Muscle layer of duodenum (tissue), 2 donors: ENCODE data around the gene PDP2.

Experiments
- H3K27ac ChIP-seq: one replicate; pipeline ENCODE4 v1.7.0; 2013; ENCODE audit warnings: mild to moderate bottlenecking, low read length
- H3K27me3 ChIP-seq: one replicate; pipeline ENCODE4 v1.7.0; 2013; ENCODE audit warnings: low read depth, mild to moderate bottlenecking, control low read depth, low read length
- H3K36me3 ChIP-seq, 2 donors: one replicate each; pipeline ENCODE4 v1.7.0; 2013; ENCODE audit warnings: low read length in 2 of 2, control low read depth in 1 of 2, mild to moderate bottlenecking in 1 of 2; ENCODE audit not compliant: insufficient read depth in 2 of 2, control insufficient read depth in 1 of 2
- H3K4me1 ChIP-seq, 2 donors: one replicate each; pipeline ENCODE4 v1.7.0; 2013; ENCODE audit warnings: low read length in 2 of 2, mild to moderate bottlenecking in 2 of 2, control low read depth in 1 of 2, moderate library complexity in 1 of 2; ENCODE audit not compliant: insufficient read depth in 2 of 2, control insufficient read depth in 1 of 2
- H3K4me3 ChIP-seq, 2 donors: one replicate each; pipeline ENCODE4 v1.7.0; 2013; ENCODE audit warnings: low read length in 2 of 2, low read depth in 1 of 2, mild to moderate bottlenecking in 1 of 2
- H3K9me3 ChIP-seq, 2 donors: one replicate each; pipeline ENCODE4 v1.7.0; 2013; ENCODE audit warnings: low read length in 2 of 2, control low read depth in 1 of 2, mild to moderate bottlenecking in 1 of 2; ENCODE audit not compliant: control insufficient read depth in 1 of 2
- donor health status: healthy.

Gene PDP2

GRCh38 chr16:66845080-66845410, 35.3 kb upstream of the PDP2 start:
- Histone ChIP-seq H3K9me3 (no peaks in the 10 kb centered on the region), H3K36me3 (no peaks in the 10 kb centered on the region), H3K27ac (no peak overlapping the region), H3K4me3 (peak overlapping the region; percentile 30 to 77), H3K27me3 (peaks cover 20% of the 10 kb centered on the region), H3K4me1 (peaks cover 0 to 19% of the 10 kb centered on the region in 2 donors)

- Histone ChIP-seq H3K27ac (no peak overlapping the region), H3K4me1 (peaks cover 0 to 19% of the 10 kb centered on the region in 2 donors), H3K4me3 (no peak overlapping the region), H3K36me3 (no peaks in the 10 kb centered on the region), H3K9me3 (no peaks in the 10 kb centered on the region), H3K27me3 (peaks cover 20% of the 10 kb centered on the region)
These were observed 34.5 kb upstream of the PDP2 start for GRCh38 chr16:66845791-66846221.

- Histone ChIP-seq H3K27me3 (peaks cover 20% of the 10 kb centered on the region), H3K36me3 (no peaks in the 10 kb centered on the region), H3K4me1 (peaks cover 0 to 19% of the 10 kb centered on the region in 2 donors), H3K27ac (no peak overlapping the region), H3K9me3 (no peaks in the 10 kb centered on the region), H3K4me3 (no peak overlapping the region)
These were observed 34.0 kb upstream of the PDP2 start for GRCh38 chr16:66846266-66846665.

DNA sequence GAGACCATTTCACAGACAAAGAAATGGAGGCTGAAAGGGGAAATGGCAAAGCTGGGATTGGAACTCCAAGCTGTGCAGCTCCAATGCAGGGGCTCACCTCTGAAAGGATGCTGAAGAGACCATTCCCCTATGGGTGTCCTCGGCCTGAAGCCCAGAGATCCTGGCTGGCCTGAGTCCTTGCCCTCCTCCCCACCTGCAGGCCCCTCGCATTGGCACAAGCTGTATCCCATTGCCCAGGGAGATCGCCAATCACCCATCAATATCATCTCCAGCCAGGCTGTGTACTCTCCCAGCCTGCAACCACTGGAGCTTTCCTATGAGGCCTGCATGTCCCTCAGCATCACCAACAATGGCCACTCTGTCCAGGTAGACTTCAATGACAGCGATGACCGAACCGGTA, 33.5 kb upstream of the PDP2 start:
- Histone ChIP-seq H3K27ac (no peak overlapping the region), H3K4me1 (peaks cover 0 to 19% of the 10 kb centered on the region in 2 donors), H3K27me3 (peaks cover 20% of the 10 kb centered on the region), H3K4me3 (no peak overlapping the region), H3K36me3 (no peaks in the 10 kb centered on the region), H3K9me3 (no peaks in the 10 kb centered on the region)

GRCh38 chr16:66847533-66848067, 32.7 kb upstream of the PDP2 start:
- no peak overlapping the region for H3K27ac ChIP-seq
- H3K36me3 ChIP-seq: no peaks in the 10 kb centered on the region
- no peak overlapping the region for H3K4me3 ChIP-seq
- peaks cover 0 to 19% of the 10 kb centered on the region in 2 donors for H3K4me1 ChIP-seq
- H3K9me3 ChIP-seq: no peaks in the 10 kb centered on the region
- H3K27me3 ChIP-seq: peaks cover 20% of the 10 kb centered on the region

GRCh38 chr16:66848172-66848571, 32.1 kb upstream of the PDP2 start:
- peaks cover 0 to 19% of the 10 kb centered on the region in 2 donors for H3K4me1 ChIP-seq
- H3K27ac ChIP-seq: no peak overlapping the region
- no peak overlapping the region for H3K4me3 ChIP-seq
- no peaks in the 10 kb centered on the region for H3K36me3 ChIP-seq
- no peaks in the 10 kb centered on the region for H3K9me3 ChIP-seq
- peaks cover 17% of the 10 kb centered on the region for H3K27me3 ChIP-seq

- no peaks in the 10 kb centered on the region for H3K9me3 ChIP-seq
- no peaks in the 10 kb centered on the region for H3K36me3 ChIP-seq
- peaks cover 0 to 17% of the 10 kb centered on the region in 2 donors for H3K4me1 ChIP-seq
- no peak overlapping the region for H3K4me3 ChIP-seq
- H3K27ac ChIP-seq: no peak overlapping the region
- H3K27me3 ChIP-seq: peaks cover 14% of the 10 kb centered on the region
These were observed 31.3 kb upstream of the PDP2 start for GRCh38 chr16:66849021-66849420.

- no peak overlapping the region for H3K27ac ChIP-seq
- H3K27me3 ChIP-seq: peaks cover 13% of the 10 kb centered on the region
- no peaks in the 10 kb centered on the region for H3K36me3 ChIP-seq
- no peak overlapping the region for H3K4me3 ChIP-seq
- no peaks in the 10 kb centered on the region for H3K9me3 ChIP-seq
- peaks cover 0 to 11% of the 10 kb centered on the region in 2 donors for H3K4me1 ChIP-seq
These were observed 30.8 kb upstream of the PDP2 start for GRCh38 chr16:66849549-66849948.

- Histone ChIP-seq H3K27ac (no peak overlapping the region), H3K4me3 (no peak overlapping the region), H3K36me3 (no peaks in the 10 kb centered on the region), H3K4me1 (peaks cover 0 to 4% of the 10 kb centered on the region in 2 donors), H3K9me3 (no peaks in the 10 kb centered on the region), H3K27me3 (peaks cover 6% of the 10 kb centered on the region)
These were observed 30.1 kb upstream of the PDP2 start for GRCh38 chr16:66850115-66850815.

GRCh38 chr16:66851166-66851964, 28.9 kb upstream of the PDP2 start:
- no peak overlapping the region for H3K27ac ChIP-seq
- no peaks in the 10 kb centered on the region for H3K4me1 ChIP-seq
- no peak overlapping the region for H3K4me3 ChIP-seq
- H3K36me3 ChIP-seq: no peaks in the 10 kb centered on the region
- H3K9me3 ChIP-seq: no peaks in the 10 kb centered on the region
- no peaks in the 10 kb centered on the region for H3K27me3 ChIP-seq

DNA sequence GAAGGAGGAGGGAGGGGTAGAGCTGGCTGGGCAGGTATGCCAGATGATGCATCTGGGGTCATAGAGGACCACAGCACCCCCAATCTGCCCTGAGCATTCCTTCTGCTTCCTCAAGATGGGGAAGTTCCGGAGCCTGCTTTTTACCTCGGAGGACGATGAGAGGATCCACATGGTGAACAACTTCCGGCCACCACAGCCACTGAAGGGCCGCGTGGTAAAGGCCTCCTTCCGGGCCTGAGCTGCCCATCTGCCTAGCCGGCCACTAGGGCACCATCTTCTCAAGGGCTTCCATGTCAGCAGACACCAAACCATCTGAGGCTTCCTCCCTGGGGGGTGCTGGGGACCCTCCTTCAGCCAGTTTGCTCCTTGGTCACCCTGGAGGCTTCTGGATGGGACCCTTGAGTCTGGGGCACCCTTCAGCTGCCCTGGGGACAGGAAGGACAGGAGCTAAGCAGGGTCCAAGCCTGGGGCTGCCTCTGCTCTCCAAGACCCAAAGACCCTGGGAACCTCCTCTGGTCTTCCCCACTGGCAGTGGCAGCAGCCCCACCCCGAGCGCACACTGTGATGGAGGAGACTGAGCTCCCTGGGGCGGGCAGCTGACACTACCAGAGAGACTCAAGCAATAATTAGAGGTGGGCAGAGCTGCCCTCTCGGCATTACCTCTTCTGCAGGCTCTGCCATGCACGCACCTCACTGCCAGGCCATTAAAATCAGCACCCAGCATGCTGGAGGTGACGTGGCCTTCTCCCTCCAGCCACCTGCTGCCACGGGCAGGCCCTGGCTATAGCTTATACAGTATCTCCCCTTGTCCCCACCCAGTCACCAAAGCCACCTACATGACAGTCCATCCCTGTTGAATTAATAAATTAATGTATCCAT, 26.8 kb upstream of the PDP2 start:
- no peaks in the 10 kb centered on the region for H3K4me1 ChIP-seq
- H3K36me3 ChIP-seq: no peaks in the 10 kb centered on the region
- no peak overlapping the region for H3K4me3 ChIP-seq
- no peaks in the 10 kb centered on the region for H3K27me3 ChIP-seq
- no peaks in the 10 kb centered on the region for H3K9me3 ChIP-seq
- H3K27ac ChIP-seq: no peak overlapping the region
